ENCODE measurements around the gene LETM1.

LETM1 gene

DNA sequence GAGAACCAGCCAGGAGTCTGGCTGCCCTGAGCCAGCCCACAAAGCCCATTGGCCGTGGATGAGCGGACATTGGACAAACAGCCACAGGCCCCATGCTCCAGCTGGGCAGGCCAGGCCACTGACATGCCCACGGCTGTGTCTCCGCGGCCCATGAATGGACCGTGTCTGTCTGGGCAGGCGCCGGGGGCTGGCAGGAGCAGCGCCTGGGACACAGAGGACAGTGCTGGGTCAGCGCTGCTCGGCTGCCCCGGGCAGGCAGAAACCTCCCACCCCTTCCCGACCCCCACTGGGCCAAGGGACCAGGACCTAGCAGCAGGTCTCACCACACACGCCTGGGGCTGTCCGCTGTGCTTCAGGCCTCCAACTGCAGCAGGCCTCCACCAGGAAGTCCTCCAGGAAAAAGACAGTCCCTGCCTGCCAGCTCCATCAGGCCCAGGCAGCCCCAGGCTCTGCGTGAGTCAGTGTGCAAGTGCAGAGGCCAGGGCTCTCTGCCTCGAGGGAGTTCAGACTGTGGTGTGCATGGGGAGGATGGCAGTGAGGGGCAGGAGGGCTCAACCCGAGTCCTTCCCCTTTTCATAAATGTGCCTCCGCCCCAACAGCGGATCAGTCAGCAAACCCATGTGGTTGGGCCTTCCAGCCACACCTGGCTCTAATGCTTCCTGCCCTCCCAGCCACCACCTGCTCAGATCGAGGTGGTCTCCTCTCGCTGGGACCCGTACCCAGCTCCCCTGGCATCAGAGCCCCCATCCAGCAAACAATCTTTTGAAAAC, 80.0 kb downstream of the LETM1 start:
- no peak for DNase-seq

DNA sequence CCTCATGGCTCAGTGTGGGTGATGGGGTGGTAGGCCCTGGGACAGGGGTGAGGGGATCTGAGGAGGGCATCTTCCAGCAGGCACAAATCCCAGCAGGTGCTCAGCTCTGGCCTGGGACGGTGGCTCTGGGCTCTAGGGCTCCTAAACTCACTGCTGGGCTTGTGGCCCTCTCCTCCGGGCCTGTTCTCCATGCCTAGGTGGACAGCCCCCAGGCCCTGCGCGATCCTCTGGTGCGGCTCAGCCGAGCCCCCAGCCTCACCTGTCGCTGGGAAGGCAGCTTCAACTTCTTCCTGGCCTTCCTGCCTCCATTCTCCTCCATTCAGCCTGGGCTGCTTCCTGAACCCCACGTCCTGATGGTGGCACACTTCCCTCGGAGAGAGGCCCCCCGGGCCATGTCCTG, 82.2 kb downstream of the LETM1 start:
- DNase-seq = no peak

GRCh38 chr4:1772853-1773538, 83.0 kb downstream of the LETM1 start:
- DNase-seq = no peak

DNA sequence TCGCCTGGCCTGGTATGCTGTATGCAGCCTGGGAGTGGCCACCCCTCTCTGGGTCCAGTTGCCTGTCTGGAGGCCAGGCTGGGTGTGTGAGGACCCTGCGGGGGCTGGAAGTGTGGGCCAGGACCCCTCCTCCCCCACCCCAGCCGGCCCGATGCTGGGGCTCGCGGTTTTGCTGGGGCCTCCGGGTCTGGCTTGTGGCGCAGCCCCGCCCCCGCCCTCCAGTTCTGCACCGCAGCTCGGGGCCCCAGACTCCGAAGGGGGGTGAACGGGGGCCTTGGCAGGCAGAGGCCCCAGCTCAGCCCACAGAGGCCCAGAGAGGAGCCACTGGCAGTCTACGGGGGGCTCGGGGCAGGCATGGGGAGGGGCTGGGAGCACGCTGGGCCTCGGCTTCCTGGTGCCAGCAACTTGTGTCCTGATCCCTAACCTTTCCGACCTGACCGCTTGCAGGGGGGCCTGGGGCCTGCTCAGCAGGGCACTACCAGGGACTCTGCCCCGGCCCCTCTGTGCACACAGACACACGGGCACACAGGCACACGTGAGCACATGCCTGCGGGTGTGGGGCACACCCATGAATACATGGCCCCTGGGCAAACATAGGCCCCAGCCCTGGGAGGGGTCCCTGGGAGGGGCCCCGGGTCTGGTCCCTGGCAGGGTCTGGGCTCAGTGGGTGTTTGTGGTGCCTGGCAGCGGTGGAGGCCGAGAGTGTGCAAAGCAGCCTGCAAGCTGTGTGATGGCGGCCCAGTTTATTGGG, 84.2 kb downstream of the LETM1 start:
- DNase-seq = no peak

GRCh38 chr4:1770791-1771231, 85.1 kb downstream of the LETM1 start:
- DNase-seq = no peak

DNA sequence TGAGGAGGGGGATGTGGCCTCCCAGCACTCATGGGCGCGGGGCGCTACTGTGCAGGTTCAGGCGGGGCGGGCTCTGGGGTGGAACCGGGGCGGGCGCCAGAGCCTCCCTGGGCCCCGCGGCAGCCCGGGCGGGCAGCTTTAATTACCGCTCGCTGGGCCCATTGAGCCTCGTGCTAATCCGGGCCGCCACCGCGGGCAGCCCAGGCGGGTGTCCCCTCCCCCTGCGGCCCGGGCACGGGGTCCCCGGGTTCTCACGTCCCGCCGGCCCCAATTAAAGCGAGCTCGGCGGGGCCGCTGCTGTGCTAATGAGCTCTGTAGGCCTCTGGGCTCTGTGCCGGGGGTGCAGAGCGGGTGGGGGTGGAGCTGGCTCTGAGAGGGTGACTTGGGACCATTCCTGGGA, 85.7 kb downstream of the LETM1 start:
- no peak for DNase-seq

DNA sequence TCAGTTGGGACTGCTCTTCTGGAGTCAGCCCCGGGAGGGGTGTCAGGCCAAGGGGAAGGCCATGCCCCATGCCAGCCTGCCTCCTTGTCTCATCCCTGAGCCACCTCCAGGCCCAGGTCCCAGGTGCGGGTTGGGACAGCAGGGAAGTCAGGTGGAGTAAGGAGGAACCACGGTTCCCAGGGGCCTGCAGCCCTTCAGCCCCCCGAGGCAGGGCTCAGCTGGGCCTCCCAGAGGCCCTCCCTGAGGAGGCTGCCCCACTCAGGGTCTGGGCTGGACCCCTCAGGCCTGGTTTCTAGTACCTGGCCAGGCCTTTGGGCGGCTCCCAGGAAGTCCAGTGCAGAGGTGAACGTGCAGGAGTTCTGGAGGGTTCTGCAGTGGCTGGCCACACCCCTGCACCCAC, 86.3 kb downstream of the LETM1 start:
- DNase-seq = no peak

- DNase-seq = no peak
These were observed 87.5 kb downstream of the LETM1 start for GRCh38 chr4:1768367-1769034.

DNA sequence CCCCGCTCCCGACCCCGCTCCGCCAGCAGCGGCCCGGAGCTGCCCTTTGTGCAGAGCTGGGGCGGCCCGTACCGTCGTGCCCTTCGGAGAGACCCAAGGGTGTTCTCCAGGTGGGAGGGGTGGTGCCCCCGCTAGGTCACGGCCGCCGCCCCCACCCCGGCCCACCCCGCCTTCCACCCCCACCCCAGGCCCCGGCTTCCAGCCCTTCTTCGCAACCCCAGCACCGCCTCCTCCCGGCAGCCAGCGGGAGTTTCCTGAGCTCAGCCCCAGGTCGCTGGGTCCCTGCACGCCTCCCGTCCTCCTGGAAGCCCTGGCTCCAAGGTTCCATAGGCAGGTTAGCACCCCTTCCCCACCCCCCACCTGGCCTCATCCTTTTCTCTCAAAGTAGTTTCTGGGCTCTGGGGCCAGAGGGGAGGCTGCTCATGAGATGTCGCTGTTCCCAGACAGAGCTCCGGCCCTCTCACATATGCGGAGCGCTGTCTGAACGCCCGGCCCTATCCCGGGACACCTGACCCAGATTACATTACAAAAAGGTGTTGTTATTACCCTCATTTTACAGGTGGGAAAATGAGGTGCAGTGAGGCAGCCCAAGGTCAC, 88.1 kb downstream of the LETM1 start:
- no peak for DNase-seq

- no peak for DNase-seq
These were observed 88.7 kb downstream of the LETM1 start for GRCh38 chr4:1767061-1767769.

GRCh38 chr4:1766106-1767060, 89.6 kb downstream of the LETM1 start:
- no peak for DNase-seq

DNA sequence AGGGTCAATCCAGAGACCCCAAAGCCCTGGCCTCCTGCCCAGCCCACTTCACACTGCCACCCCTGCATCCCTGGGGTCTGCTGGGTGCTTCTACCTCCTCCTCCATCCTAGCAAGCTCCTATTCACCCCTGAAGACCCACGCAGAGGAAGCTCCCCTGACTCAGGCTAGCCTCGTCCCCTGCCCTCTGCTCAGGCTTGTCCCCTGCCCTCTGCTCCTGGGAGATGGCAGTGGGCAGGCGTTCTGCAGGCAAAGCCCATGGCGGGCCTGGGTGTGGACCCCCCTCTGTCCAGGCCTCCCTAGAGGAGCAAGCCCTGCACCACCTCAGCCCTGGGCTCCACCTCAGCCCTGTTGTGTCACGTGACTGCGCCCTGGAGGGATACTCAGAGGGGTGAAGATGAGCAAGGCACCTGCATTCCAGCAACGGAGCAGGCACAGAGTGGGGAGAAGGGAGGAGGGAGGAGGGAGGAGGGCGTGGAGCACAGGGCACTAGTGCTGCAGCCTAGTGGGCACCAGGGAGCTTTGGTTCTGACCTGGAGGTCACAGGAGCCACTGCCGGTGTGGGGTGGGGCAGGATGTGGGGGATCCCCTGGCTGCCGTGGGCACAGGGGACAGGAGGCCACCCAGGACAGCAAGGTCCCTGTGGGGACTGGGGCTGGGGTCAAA, 90.4 kb downstream of the LETM1 start:
- DNase-seq = no peak

DNA sequence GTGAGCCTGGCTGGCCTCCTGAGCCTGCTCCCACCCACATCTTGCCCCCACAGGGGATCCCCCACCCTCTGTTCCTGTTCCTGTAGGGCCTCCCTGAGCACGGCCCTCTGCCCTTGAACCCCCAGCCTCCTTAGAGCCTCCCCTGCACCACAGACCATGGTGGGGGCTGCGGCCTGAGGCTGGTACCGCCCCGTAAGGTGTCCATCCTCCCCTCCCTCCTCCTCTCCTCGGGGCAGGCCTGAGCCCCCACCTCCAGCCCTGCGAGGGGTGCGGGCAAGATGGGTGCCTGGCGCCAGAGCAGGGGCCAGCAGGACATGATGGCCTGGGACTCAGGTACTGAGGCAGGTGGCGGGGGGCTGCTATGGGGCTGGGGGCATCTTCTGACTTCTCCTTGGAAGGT, 91.3 kb downstream of the LETM1 start:
- DNase-seq = no peak

GRCh38 chr4:1763550-1764080, 92.3 kb downstream of the LETM1 start:
- no peak for DNase-seq

DNA sequence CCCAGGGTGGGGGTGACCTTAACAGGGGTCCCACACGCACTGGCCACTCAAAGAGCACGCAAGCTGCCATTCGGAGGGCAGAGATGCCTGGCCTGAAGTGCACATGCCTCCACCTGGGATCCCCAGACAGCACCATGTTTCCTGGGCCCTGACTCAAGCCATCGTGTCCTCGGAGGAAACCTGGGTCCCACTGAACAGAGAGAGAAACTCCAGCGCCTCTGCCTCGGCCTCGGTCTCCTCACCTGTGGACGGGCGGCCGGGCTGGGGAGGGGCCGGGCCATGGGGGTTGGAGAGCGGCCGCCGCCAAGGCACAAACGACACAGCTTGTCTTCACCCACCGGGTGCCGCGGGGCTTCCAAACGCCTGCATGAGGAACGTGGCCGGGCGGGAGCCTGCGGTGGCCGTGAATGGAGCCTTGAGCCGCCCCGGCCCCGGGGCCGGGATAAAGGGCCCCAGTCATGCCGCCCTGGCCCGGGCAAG, 92.8 kb downstream of the LETM1 start:
- no peak for DNase-seq

- no peak for DNase-seq
These were observed 93.5 kb downstream of the LETM1 start for GRCh38 chr4:1762264-1763010.

Data from activated gamma-delta T cell (primary cell).